ENCODE measurements around the gene FMR1NB. TPM values are rescaled to one million over a fixed set of nuclear protein-coding genes. Genes with fewer than 3 reads are reported as not detected.

The FMR1NB gene
- total RNA-seq, 2 donors from 2014 or later, result not detected

DNA sequence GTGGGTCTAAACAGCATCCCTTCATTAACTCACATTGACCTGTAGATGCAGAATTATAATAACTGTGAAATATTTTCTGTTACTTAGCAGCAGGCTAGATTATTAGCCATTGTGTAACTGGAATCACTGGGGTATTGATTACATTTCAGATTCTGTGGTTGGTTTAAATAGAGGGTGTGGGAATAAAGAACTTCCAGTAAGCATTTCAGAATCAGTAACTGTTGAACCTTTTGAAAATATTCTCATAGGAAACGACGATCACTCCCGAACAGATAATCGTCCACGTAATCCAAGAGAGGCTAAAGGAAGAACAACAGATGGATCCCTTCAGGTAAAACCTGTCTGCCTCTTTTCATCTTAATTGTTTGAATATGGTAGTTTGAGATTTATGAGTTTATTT is 35.9 kb upstream of the FMR1NB start:
- no peaks in the 10 kb centered on the region for H3K27me3 ChIP-seq (ENCODE audit: control insufficient read depth, insufficient read depth, low read length, poor library complexity, severe bottlenecking)
- no peak overlapping the region for H3K9ac ChIP-seq (ENCODE audit: extremely low read depth, low read length, poor library complexity, severe bottlenecking)
- peaks cover 51% of the 10 kb centered on the region for H3K36me3 Mint-ChIP-seq (ENCODE audit: low read depth)
- WGBS, 2 experiments (ENCODE audit: insufficient coverage in 1 of 2, insufficient read length in 1 of 2), result 99% methylated on average over 5 of the region's 5 CpGs; no CpG with 5 or more reads in 1 of the 2 experiments
- no peaks in the 10 kb centered on the region for H3K4me1 Mint-ChIP-seq
- H3K9me3 ChIP-seq (ENCODE audit: control insufficient read depth, low read length), result no peaks in the 10 kb centered on the region
- H3K27me3 Mint-ChIP-seq (ENCODE audit: insufficient read depth), result no peaks in the 10 kb centered on the region
- DNase-seq, result no peak
- no peak overlapping the region for H3K4me3 ChIP-seq (ENCODE audit: low read length)
- TF ChIP-seq CTCF (conservative IDR thresholded peaks at IDR 0.05), result no peak
- H3K27ac Mint-ChIP-seq, result no peak overlapping the region
- H3K4me1 ChIP-seq (ENCODE audit: control insufficient read depth, insufficient read depth, low read length), result no peaks in the 10 kb centered on the region
- no peak overlapping the region for H3K4me3 Mint-ChIP-seq
- no peak overlapping the region for H3K27ac ChIP-seq (ENCODE audit: low read depth, low read length)
- H3K9me3 Mint-ChIP-seq, result peaks cover 20% of the 10 kb centered on the region
- peaks cover 67% of the 10 kb centered on the region for H3K36me3 ChIP-seq (ENCODE audit: control insufficient read depth, insufficient read depth, low read length)

DNA sequence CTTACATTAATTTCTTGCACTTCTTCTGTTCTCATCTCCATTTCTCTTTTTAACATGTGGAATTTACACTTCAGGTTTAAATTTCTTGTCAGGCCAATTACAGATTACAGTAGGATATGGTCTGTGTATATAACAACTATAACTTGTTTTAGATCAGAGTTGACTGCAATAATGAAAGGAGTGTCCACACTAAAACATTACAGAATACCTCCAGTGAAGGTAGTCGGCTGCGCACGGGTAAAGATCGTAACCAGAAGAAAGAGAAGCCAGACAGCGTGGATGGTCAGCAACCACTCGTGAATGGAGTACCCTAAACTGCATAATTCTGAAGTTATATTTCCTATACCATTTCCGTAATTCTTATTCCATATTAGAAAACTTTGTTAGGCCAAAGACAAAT is 32.6 kb upstream of the FMR1NB start:
- Mint-ChIP-seq H3K27me3 (ENCODE audit: insufficient read depth) (no peaks in the 10 kb centered on the region), H3K4me3 (no peak overlapping the region), H3K27ac (no peak overlapping the region), H3K36me3 (ENCODE audit: low read depth) (peaks cover 31% of the 10 kb centered on the region), H3K9me3 (peaks cover 32% of the 10 kb centered on the region), H3K4me1 (no peaks in the 10 kb centered on the region)
- Histone ChIP-seq H3K9me3 (ENCODE audit: control insufficient read depth, low read length) (no peaks in the 10 kb centered on the region), H3K4me3 (ENCODE audit: low read length) (no peak overlapping the region), H3K4me1 (ENCODE audit: control insufficient read depth, insufficient read depth, low read length) (no peaks in the 10 kb centered on the region), H3K9ac (ENCODE audit: extremely low read depth, low read length, poor library complexity, severe bottlenecking) (no peak overlapping the region), H3K36me3 (ENCODE audit: control insufficient read depth, insufficient read depth, low read length) (peaks cover 52% of the 10 kb centered on the region), H3K27ac (ENCODE audit: low read depth, low read length) (no peak overlapping the region), H3K27me3 (ENCODE audit: control insufficient read depth, insufficient read depth, low read length, poor library complexity, severe bottlenecking) (no peaks in the 10 kb centered on the region)
- WGBS, 2 experiments (ENCODE audit: insufficient coverage in 1 of 2, insufficient read length in 1 of 2), result 98% methylated on average over 5 of the region's 7 CpGs; no CpG with 5 or more reads in 1 of the 2 experiments
- no peak for TF ChIP-seq CTCF (conservative IDR thresholded peaks at IDR 0.05)
- DNase-seq, result no peak

GRCh38 chrX:147950352-147950751 is 30.8 kb upstream of the FMR1NB start:
- Mint-ChIP-seq H3K27me3 (ENCODE audit: insufficient read depth) (no peaks in the 10 kb centered on the region), H3K27ac (no peak overlapping the region), H3K36me3 (ENCODE audit: low read depth) (peaks cover 18% of the 10 kb centered on the region), H3K9me3 (peaks cover 42% of the 10 kb centered on the region), H3K4me3 (no peak overlapping the region), H3K4me1 (no peaks in the 10 kb centered on the region)
- Histone ChIP-seq H3K9me3 (ENCODE audit: control insufficient read depth, low read length) (no peaks in the 10 kb centered on the region), H3K36me3 (ENCODE audit: control insufficient read depth, insufficient read depth, low read length) (peaks cover 38% of the 10 kb centered on the region), H3K9ac (ENCODE audit: extremely low read depth, low read length, poor library complexity, severe bottlenecking) (no peak overlapping the region), H3K4me3 (ENCODE audit: low read length) (no peak overlapping the region), H3K4me1 (ENCODE audit: control insufficient read depth, insufficient read depth, low read length) (no peaks in the 10 kb centered on the region), H3K27ac (ENCODE audit: low read depth, low read length) (no peak overlapping the region), H3K27me3 (ENCODE audit: control insufficient read depth, insufficient read depth, low read length, poor library complexity, severe bottlenecking) (no peaks in the 10 kb centered on the region)
- no peak for TF ChIP-seq CTCF (conservative IDR thresholded peaks at IDR 0.05)
- WGBS, 2 experiments (ENCODE audit: insufficient coverage in 1 of 2, insufficient read length in 1 of 2), result 100% methylated on average over 1 of the region's 1 CpG; no CpG with 5 or more reads in 1 of the 2 experiments
- no peak for DNase-seq
